ENCODE data around the gene DBN1.

GRCh38 chr5:177462021-177462670 lies 11.3 kb downstream of the DBN1 start:
- TF ChIP-seq SAP30 (IDR thresholded peaks at IDR 0.05; ENCODE audit: insufficient read depth, insufficient replicate concordance, low read length) (no peak), ATF3 (IDR thresholded peaks at IDR 0.05; ENCODE audit: insufficient read depth, low read depth, low read length) (no peak)
- TF ChIP-seq, protein P1, sequence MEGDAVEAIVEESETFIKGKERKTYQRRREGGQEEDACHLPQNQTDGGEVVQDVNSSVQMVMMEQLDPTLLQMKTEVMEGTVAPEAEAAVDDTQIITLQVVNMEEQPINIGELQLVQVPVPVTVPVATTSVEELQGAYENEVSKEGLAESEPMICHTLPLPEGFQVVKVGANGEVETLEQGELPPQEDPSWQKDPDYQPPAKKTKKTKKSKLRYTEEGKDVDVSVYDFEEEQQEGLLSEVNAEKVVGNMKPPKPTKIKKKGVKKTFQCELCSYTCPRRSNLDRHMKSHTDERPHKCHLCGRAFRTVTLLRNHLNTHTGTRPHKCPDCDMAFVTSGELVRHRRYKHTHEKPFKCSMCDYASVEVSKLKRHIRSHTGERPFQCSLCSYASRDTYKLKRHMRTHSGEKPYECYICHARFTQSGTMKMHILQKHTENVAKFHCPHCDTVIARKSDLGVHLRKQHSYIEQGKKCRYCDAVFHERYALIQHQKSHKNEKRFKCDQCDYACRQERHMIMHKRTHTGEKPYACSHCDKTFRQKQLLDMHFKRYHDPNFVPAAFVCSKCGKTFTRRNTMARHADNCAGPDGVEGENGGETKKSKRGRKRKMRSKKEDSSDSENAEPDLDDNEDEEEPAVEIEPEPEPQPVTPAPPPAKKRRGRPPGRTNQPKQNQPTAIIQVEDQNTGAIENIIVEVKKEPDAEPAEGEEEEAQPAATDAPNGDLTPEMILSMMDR (IDR thresholded peaks at IDR 0.05; ENCODE audit: control extremely low read depth in 1 of 3, insufficient read depth in 1 of 3, low read depth in 1 of 3, low read length in 3 of 3): no peak
